Activated T-cell treated with anti-CD3 and anti-CD28 coated beads for 24 hours (primary cell): ENCODE data around the gene AGBL1.

ENCODE experiments used
- DNase-seq: peaks from one replicate; pipeline ENCODE4 v3.0.0-alpha.2; 2020; ENCODE audit warnings: low read depth

Gene AGBL1

GRCh38 chr15:86236356-86237110, 156.9 kb downstream of the AGBL1 start:
- DNase-seq: no peak

- no peak for DNase-seq
These were observed 157.4 kb downstream of the AGBL1 start for GRCh38 chr15:86237111-86237500.

- DNase-seq: no peak
These were observed 167.7 kb downstream of the AGBL1 start for GRCh38 chr15:86247249-86247955.

- DNase-seq: no peak
These were observed 175.6 kb downstream of the AGBL1 start for GRCh38 chr15:86255247-86255646.

- no peak for DNase-seq
These were observed 177.0 kb downstream of the AGBL1 start for GRCh38 chr15:86256628-86257027.

GRCh38 chr15:86259589-86259988, 179.9 kb downstream of the AGBL1 start:
- no peak for DNase-seq

GRCh38 chr15:86263230-86263629, 183.6 kb downstream of the AGBL1 start:
- no peak for DNase-seq

- no peak for DNase-seq
These were observed 187.3 kb downstream of the AGBL1 start for GRCh38 chr15:86266896-86267484.

GRCh38 chr15:86267892-86268291, 188.2 kb downstream of the AGBL1 start:
- no peak for DNase-seq

- DNase-seq: no peak
These were observed 188.9 kb downstream of the AGBL1 start for GRCh38 chr15:86268558-86268957.

- no peak for DNase-seq
These were observed 193.6 kb downstream of the AGBL1 start for GRCh38 chr15:86273309-86273708.

GRCh38 chr15:86275361-86275760, 195.7 kb downstream of the AGBL1 start:
- no peak for DNase-seq

- DNase-seq: no peak
These were observed 198.9 kb downstream of the AGBL1 start for GRCh38 chr15:86278586-86278985.

- no peak for DNase-seq
These were observed 205.0 kb downstream of the AGBL1 start for GRCh38 chr15:86284635-86285034.

GRCh38 chr15:86295511-86295910, 215.8 kb downstream of the AGBL1 start:
- DNase-seq: no peak

GRCh38 chr15:86296769-86297168, 217.1 kb downstream of the AGBL1 start:
- DNase-seq: no peak

- no peak for DNase-seq
These were observed 220.9 kb downstream of the AGBL1 start for GRCh38 chr15:86300390-86301125.

GRCh38 chr15:86311568-86312280, 232.1 kb downstream of the AGBL1 start:
- DNase-seq: no peak

- DNase-seq: no peak
These were observed 232.8 kb downstream of the AGBL1 start for GRCh38 chr15:86312486-86312885.

GRCh38 chr15:86316216-86316615, 236.5 kb downstream of the AGBL1 start:
- no peak for DNase-seq

GRCh38 chr15:86316726-86317383, 237.2 kb downstream of the AGBL1 start:
- no peak for DNase-seq
